HEK293 (cell line): Measurements from ENCODE around the gene PMP22.

Experiments used
- PRDM2 ChIP-seq: fragments of 450-650 bp; formaldehyde crosslinking; IDR thresholded peaks from 2 replicates; pipeline ENCODE4 v1.5.1; 2016; ENCODE audit warnings: missing biosample characterization, missing genetic modification characterization, borderline replicate concordance
- REPIN1 ChIP-seq: fragments of 450-650 bp; formaldehyde crosslinking; IDR thresholded peaks from 2 replicates; pipeline ENCODE4 v1.5.1; 2017; ENCODE audit warnings: missing biosample characterization, missing genetic modification characterization, low read depth
- TCF7L2 ChIP-seq: IDR thresholded peaks from 2 replicates; pipeline ENCODE4 v1.6.1; 2011; ENCODE audit warnings: low read depth, mild to moderate bottlenecking, inconsistent platforms, low read length, moderate library complexity, borderline replicate concordance
- ZNF292 ChIP-seq: fragments of 450-650 bp; formaldehyde crosslinking; IDR thresholded peaks from 2 replicates; pipeline ENCODE4 v1.5.1; 2016; ENCODE audit warnings: low read depth, missing biosample characterization, missing genetic modification characterization, borderline replicate concordance
- ZNF561 ChIP-seq: fragments of 450-650 bp; IDR thresholded peaks from 2 replicates; pipeline ENCODE4 v1.5.1; 2018; ENCODE audit warnings: missing biosample characterization, missing genetic modification characterization, borderline replicate concordance

GRCh38 chr17:15233971-15234370 is 31.2 kb downstream of the PMP22 start:
- no peak for TF ChIP-seq REPIN1
- TF ChIP-seq ZNF561 (tag by site-specific recombination): no peak
- TF ChIP-seq PRDM2: no peak
- TF ChIP-seq TCF7L2: no peak
- no peak for TF ChIP-seq ZNF292 (tag by site-specific recombination)
